OCI-LY7 (cell line): Measurements from ENCODE around the gene KBTBD7. TPM values are rescaled to one million over a fixed set of nuclear protein-coding genes. Genes with fewer than 3 reads are reported as not detected.

Source experiments
- BruUV-seq: library from RNA; stranded (reverse); fragments of 400-500 nt; replicated peaks from 2 replicates; lab custom pipeline; 2021; lab: Mats Ljungman, UMichigan
- CTCF ChIA-PET: fragments of 300-600 bp; sonication (Branson Sonifier 250); formaldehyde crosslinking; loops from one replicate; lab custom pipeline; 2022; ENCODE audit warnings: antibody characterized with exemption; ENCODE audit not compliant: unreplicated experiment; lab: Charles Lee
- POLR2A ChIA-PET: fragments of 300-600 bp; sonication (Branson Sonifier 250); formaldehyde crosslinking; loops from one replicate; lab custom pipeline; 2022; ENCODE audit warnings: antibody characterized with exemption; lab: Charles Lee
- DNase-seq: peaks from one replicate; pipeline ENCODE4 v3.0.0-alpha.2; 2015; ENCODE audit warnings: low spot score
- H2AFZ ChIP-seq: fragments of 200-600 bp; sonication (generic), shearing (Covaris generic); 2 replicates; pipeline ENCODE4 v1.6.1; 2014; ENCODE audit warnings: mild to moderate bottlenecking, antibody characterized with exemption, low read length, moderate library complexity
- H3K27ac ChIP-seq: fragments of 200-600 bp; sonication (generic); 2 replicates; pipeline ENCODE4 v1.5.1; 2014; ENCODE audit warnings: mixed run types, low read depth, mild to moderate bottlenecking, moderate library complexity, low read length, inconsistent platforms; ENCODE audit not compliant: poor library complexity, severe bottlenecking
- H3K36me3 ChIP-seq: fragments of 200-600 bp; sonication (generic); 2 replicates; pipeline ENCODE4 v1.6.1; 2014; ENCODE audit warnings: mild to moderate bottlenecking, antibody characterized with exemption, low read length, moderate library complexity, mixed read lengths; ENCODE audit not compliant: insufficient read depth
- H3K4me1 ChIP-seq: fragments of 200-600 bp; sonication (generic); 2 replicates; pipeline ENCODE4 v1.5.1; 2014; ENCODE audit warnings: mild to moderate bottlenecking, low read length; ENCODE audit not compliant: insufficient read depth, poor library complexity, severe bottlenecking
- H3K4me2 ChIP-seq: fragments of 200-600 bp; sonication (generic); 2 replicates; pipeline ENCODE4 v1.6.1; 2014; ENCODE audit warnings: mild to moderate bottlenecking, low read length
- H3K4me3 ChIP-seq: fragments of 200-600 bp; sonication (generic); 2 replicates; pipeline ENCODE4 v1.5.1; 2014; ENCODE audit warnings: mild to moderate bottlenecking, low read depth, low read length; ENCODE audit not compliant: poor library complexity, severe bottlenecking
- H3K79me2 ChIP-seq: fragments of 200-600 bp; sonication (generic); 2 replicates; pipeline ENCODE4 v1.6.1; 2016; ENCODE audit warnings: low read depth, mild to moderate bottlenecking, low read length, moderate library complexity, mixed read lengths; ENCODE audit not compliant: insufficient read depth
- H3K9me2 ChIP-seq: fragments of 200-600 bp; sonication (generic); 2 replicates; pipeline ENCODE4 v1.6.1; 2016; ENCODE audit warnings: mild to moderate bottlenecking, low read length, mixed read lengths; ENCODE audit not compliant: insufficient read depth
- H3K9me3 ChIP-seq: fragments of 200-600 bp; sonication (generic); 2 replicates; pipeline ENCODE4 v1.6.1; 2014; ENCODE audit warnings: mild to moderate bottlenecking, mixed run types, low read length, mixed read lengths
- H4K20me1 ChIP-seq: fragments of 200-600 bp; sonication (generic); 2 replicates; pipeline ENCODE4 v1.6.1; 2014; ENCODE audit warnings: mild to moderate bottlenecking, antibody characterized with exemption, low read length, moderate library complexity, mixed read lengths; ENCODE audit not compliant: insufficient read depth
- EZH2phosphoT487 ChIP-seq: fragments of 200-600 bp; sonication (generic); IDR thresholded peaks from 2 replicates; pipeline ENCODE4 v1.6.1; 2018; ENCODE audit warnings: low read depth, borderline replicate concordance, mild to moderate bottlenecking, mixed run types, antibody characterized with exemption, low read length, moderate library complexity, mixed read lengths
- intact Hi-C: fragments of 100-400 bp; cut with micrococcal nuclease; formaldehyde crosslinking; loops from one replicate; pipeline ENCODE4 v1.10.0; 2022; ENCODE audit not compliant: unreplicated experiment
- total RNA-seq, 2 experiments: library from RNA; depleted of rRNA in 1 of 2; stranded (reverse); fragments of >200 nt in 1 of 2; shearing (Covaris generic) in 1 of 2; gene quantifications; 2 replicates each; pipeline ENCODE4 v1.2.3, GENCODE V29; 2014 to 2022
- TF ChIP-seq, protein P1 (sequence below): fragments of 200-600 bp; sonication (generic); conservative IDR thresholded peaks from 2 replicates; pipeline ENCODE4 v1.5.1; 2014; ENCODE audit warnings: mild to moderate bottlenecking, antibody characterized with exemption, low read length, moderate library complexity, mixed read lengths

The KBTBD7 gene
- total RNA-seq, 2 experiments from 2014 or later, result 3.1 to 6.5 TPM

DNA sequence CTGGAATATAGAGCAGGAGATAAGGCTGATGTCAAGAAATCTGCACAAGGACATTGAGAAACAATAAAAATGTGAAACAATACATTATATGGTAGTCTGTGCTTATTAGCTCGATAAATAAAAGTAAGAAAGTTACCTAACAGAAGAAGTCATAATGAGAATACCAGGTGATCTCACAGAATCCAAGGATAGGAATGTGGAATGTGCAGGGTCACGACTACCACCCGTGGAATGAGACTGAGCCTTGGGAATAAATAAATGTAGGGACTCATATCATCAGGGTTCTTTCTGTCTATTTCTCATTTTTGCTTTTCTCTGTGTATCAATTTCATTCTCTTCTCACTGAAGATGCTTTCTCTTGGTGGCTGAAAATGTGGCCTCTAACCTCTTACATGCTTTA, 26.0 kb upstream of the KBTBD7 start:
- ChIA-PET POLR2A (interaction anchor here (0.6 to 0.7 kb wide), 3 partner anchors 11 to 24 kb away, joined by 3 to 6 read pairs (median 3); no protein-coding TSS in a partner anchor), CTCF (no interaction called here)
- intact Hi-C loops, result no loop called here
- Histone ChIP-seq H3K4me3 (no peak overlapping the region), H3K79me2 (no peaks in the 10 kb centered on the region), H3K36me3 (peaks cover 21% of the 10 kb centered on the region; the same call in 1 of the 2 replicates), H3K4me2 (no peak overlapping the region), H4K20me1 (no peaks in the 10 kb centered on the region), H3K27ac (no peak overlapping the region), H3K9me3 (no peaks in the 10 kb centered on the region), H3K9me2 (no peaks in the 10 kb centered on the region), H3K4me1 (no peaks in the 10 kb centered on the region), H2AFZ (no peak overlapping the region)
- no peak for DNase-seq
- no peak for TF ChIP-seq EZH2phosphoT487
- TF ChIP-seq, protein P1, sequence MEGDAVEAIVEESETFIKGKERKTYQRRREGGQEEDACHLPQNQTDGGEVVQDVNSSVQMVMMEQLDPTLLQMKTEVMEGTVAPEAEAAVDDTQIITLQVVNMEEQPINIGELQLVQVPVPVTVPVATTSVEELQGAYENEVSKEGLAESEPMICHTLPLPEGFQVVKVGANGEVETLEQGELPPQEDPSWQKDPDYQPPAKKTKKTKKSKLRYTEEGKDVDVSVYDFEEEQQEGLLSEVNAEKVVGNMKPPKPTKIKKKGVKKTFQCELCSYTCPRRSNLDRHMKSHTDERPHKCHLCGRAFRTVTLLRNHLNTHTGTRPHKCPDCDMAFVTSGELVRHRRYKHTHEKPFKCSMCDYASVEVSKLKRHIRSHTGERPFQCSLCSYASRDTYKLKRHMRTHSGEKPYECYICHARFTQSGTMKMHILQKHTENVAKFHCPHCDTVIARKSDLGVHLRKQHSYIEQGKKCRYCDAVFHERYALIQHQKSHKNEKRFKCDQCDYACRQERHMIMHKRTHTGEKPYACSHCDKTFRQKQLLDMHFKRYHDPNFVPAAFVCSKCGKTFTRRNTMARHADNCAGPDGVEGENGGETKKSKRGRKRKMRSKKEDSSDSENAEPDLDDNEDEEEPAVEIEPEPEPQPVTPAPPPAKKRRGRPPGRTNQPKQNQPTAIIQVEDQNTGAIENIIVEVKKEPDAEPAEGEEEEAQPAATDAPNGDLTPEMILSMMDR, result no peak
- no TSS peak for BruUV-seq

DNA sequence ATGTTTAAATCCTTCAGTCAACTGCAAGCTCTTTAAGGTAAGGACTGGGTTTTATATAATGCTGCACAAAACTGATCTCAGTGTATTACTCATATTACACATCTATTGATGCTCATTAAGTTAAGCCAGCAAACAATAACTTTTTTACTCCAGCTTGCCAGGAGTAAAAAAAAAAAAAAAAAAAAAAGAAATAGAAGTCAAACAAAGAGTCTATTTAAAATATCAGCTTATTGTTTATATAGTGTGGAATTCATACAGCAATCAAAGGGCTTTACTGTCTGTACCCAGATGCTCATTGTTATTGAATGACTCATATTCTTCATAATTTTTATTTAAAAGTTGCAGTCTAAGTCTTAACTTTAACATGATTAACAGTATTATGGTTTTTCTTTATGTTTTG, 21.8 kb upstream of the KBTBD7 start:
- no peak overlapping the region for H3K4me3 ChIP-seq
- H2AFZ ChIP-seq, result no peak overlapping the region
- no peaks in the 10 kb centered on the region for H3K4me1 ChIP-seq
- TF ChIP-seq, protein P1, result no peak
- TF ChIP-seq EZH2phosphoT487, result no peak
- intact Hi-C loops, result no loop called here
- CTCF ChIA-PET, result no interaction called here
- H4K20me1 ChIP-seq, result no peaks in the 10 kb centered on the region
- H3K79me2 ChIP-seq, result no peaks in the 10 kb centered on the region
- BruUV-seq, result no TSS peak
- peaks cover 8% of the 10 kb centered on the region; the same call in 1 of the 2 replicates for H3K36me3 ChIP-seq
- no peaks in the 10 kb centered on the region for H3K9me2 ChIP-seq
- peaks cover 6% of the 10 kb centered on the region; the same call in 1 of the 2 replicates for H3K9me3 ChIP-seq
- POLR2A ChIA-PET, result interaction anchor here (0.7 kb wide), 1 partner anchor 244 kb away, joined by 3 read pairs; no protein-coding TSS in a partner anchor
- H3K4me2 ChIP-seq, result no peak overlapping the region
- no peak for DNase-seq
- no peak overlapping the region for H3K27ac ChIP-seq

GRCh38 chr13:41213919-41214318, 19.6 kb upstream of the KBTBD7 start:
- H3K4me2 ChIP-seq, result no peak overlapping the region
- H3K36me3 ChIP-seq, result peaks cover 8% of the 10 kb centered on the region; the same call in 1 of the 2 replicates
- no peaks in the 10 kb centered on the region for H3K4me1 ChIP-seq
- H3K9me3 ChIP-seq, result peaks cover 10% of the 10 kb centered on the region; the same call in 1 of the 2 replicates
- no peak for DNase-seq
- no peak overlapping the region for H3K4me3 ChIP-seq
- TF ChIP-seq EZH2phosphoT487, result no peak
- TF ChIP-seq, protein P1, result no peak
- intact Hi-C loops, result no loop called here
- BruUV-seq, result no TSS peak
- POLR2A ChIA-PET, result no interaction called here
- no peaks in the 10 kb centered on the region for H4K20me1 ChIP-seq
- CTCF ChIA-PET, result interaction anchor here (0.6 kb wide), 1 partner anchor 643 kb away, joined by 3 read pairs; no protein-coding TSS in a partner anchor
- H3K79me2 ChIP-seq, result no peaks in the 10 kb centered on the region
- H2AFZ ChIP-seq, result no peak overlapping the region
- no peak overlapping the region for H3K27ac ChIP-seq
- H3K9me2 ChIP-seq, result no peaks in the 10 kb centered on the region
